Stimulated activated CD8-positive, alpha-beta memory T cell treated with anti-CD3 and anti-CD28 coated beads, Interleukin-2, amount 100 ng/mL, for 1 hour (primary cell): ENCODE results near the gene OFD1.
"Not testable (repeated sequence)": the region's sequence is repeated elsewhere in the genome, so short reads cannot be mapped to it uniquely, and the experiment has no call there.

Source experiments
- DNase-seq, 2 donors: peaks; one replicate each; pipeline ENCODE4 v3.0.0-alpha.2; 2020; ENCODE audit warnings: low read depth in 2 of 2

OFD1 gene

GRCh38 chrX:13703589-13703988, 31.0 kb upstream of the OFD1 start:
- DNase-seq = no peak

DNA sequence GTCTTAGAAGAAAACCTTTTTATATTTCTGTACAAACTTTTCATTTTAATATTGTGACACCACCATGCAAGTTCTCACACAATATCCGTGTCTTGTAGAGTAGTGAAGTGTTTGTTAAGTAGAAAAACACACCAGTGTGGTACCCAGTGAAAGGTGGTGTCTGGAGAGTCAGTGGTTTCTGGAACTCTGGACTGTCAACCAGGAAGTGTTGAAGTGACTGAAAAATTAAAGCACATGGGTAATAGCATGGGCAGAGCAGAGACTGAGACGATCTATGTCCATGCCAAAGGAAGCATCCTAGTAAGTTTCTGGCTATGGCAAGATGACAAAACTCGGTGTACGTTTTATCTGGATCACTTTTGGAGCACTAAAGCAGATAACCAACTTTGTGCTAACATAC, 23.4 kb upstream of the OFD1 start:
- no peak for DNase-seq

- DNase-seq = no peak
Measured at GRCh38 chrX:13716455-13716854, 18.1 kb upstream of the OFD1 start.

DNA sequence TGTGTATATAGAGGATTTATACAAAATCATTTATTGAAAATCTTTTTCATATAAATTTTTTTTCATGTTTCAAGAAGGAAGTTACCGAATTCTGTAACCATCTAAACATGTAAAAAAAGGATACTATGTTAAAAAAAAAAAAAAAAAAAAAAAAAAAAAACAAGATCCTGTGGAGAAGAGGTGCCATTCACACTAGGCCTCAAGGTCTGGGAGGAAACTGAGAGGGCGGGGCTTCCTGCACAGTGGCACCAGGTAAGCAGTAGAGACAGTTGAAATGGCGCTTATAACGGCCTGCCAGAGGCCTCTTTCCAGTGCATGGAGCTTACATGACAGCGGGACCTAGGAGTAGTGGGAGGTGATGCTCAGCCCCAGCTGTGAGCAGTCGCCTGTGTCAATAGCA, 17.6 kb upstream of the OFD1 start:
- no peak for DNase-seq

GRCh38 chrX:13717700-13718472, 16.7 kb upstream of the OFD1 start:
- DNase-seq = no peak

DNA sequence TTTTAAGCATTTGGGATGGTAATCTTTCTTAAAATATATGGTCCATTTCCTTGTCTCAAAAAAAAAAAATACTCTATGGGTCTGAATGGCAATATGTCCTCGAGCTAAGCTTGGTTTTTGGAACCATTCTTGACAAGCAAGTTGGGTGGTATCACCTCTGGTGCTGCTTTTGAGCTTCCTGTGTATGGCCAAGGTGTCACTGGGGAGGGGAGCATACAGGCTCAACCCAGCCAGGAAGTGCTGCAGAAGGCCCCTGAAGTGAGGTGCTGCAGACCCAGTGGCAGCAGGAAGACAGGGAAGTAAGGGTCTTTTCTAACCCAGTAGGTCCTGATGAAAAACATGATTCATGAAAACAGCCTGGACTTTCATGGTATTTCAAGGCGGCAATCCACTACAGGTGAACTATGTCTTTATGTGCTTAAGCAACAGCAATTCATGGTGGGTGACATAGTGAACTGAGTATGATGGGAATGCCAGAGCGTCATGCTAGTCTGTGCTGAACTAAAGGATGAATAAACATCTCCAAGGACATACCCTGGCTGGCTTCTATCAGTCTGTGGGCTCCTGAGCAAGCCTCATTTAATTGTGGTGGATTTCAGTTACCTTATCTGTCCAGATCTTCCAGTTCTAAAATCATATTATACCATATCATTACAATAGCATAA, 15.2 kb upstream of the OFD1 start:
- no peak for DNase-seq

- no peak for DNase-seq
Measured at GRCh38 chrX:13721371-13721770, 13.2 kb upstream of the OFD1 start.

- no peak for DNase-seq
Measured at GRCh38 chrX:13721819-13722519, 12.6 kb upstream of the OFD1 start.

DNA sequence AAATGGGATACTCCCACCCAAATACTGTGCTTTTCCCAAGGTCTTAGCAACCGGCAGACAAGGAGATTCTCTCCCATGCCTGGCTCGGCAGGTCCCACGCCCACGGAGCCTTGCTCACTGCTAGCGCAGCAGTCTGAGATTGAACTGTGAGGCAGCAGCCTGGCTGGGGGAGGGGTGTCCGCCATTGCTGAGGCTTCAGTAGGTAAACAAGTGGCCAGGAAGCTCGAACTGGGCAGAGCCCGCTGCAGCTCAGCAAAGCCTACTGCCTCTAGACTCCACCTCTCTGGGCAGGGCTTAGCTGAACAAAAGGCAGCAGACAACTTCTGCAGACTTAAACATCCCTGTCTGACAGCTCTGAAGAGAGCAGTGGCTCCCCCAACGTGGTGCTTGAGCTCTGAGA, 9.7 kb upstream of the OFD1 start:
- not testable (repeated sequence) for DNase-seq

DNA sequence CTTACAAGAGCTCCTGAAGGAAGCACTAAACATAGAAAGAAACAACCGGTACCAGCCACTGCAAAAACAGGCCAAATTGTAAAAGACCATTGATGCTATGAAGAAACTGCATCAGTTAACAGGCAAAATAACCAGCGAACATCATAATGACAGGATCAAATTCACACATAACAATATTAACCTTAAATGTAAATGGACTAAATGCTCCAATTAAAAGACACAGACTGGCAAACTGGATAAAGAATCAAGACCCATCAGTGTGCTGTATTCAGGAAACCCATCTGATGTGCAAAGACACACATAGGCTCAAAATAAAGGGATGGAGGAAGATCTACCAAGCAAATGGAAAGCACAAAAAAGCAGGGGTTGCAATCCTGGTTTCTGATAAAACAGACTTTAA, 8.0 kb upstream of the OFD1 start:
- not testable (repeated sequence) for DNase-seq

GRCh38 chrX:13730523-13730922, 4.0 kb upstream of the OFD1 start:
- not testable (repeated sequence) for DNase-seq

DNA sequence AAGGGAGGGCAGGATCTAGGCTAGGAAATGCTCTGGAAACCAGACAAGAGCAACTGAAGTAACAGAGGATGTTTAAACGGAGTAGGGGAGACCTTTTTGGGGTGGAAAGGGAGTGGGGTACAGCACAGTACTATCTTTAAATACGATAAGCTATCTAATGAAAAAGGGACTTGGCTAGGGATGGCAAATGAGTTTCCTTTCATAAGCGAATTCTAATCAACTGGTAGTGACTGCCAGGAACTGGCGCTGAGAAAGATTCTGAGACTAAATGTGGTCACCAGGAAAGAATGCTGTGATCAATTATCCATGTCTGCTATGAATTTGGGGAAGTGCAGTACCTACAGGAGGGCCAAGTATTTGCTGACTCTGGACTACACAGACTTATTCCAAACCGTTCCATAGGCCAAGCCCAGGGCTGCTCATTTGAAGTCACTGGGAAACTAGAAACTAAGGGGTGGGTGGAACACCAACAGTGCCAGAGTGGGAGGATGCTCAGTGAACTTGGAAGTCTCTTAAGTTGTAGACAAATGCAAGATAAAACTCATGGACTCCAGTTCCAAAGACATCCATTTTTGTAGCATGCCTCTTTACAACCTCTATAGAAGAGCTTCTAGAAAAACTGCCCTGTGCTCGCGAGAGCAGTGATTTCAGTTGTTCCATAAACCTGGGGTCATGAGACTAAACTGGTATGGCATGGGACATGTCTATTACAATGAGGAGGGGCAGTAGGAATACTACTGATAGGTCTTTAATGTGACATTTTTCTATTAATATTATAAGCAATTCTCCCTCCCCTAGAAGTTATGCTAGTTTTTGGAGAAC, 2.1 kb upstream of the OFD1 start:
- no peak for DNase-seq

- no peak for DNase-seq
Measured at GRCh38 chrX:13733506-13733905, 1.0 kb upstream of the OFD1 start.

GRCh38 chrX:13741695-13742094, 7.1 kb downstream of the OFD1 start:
- DNase-seq = no peak

GRCh38 chrX:13742397-13743176, 8.0 kb downstream of the OFD1 start:
- DNase-seq = no peak

- DNase-seq = no peak
Measured at GRCh38 chrX:13747836-13748235, 13.3 kb downstream of the OFD1 start.

DNA sequence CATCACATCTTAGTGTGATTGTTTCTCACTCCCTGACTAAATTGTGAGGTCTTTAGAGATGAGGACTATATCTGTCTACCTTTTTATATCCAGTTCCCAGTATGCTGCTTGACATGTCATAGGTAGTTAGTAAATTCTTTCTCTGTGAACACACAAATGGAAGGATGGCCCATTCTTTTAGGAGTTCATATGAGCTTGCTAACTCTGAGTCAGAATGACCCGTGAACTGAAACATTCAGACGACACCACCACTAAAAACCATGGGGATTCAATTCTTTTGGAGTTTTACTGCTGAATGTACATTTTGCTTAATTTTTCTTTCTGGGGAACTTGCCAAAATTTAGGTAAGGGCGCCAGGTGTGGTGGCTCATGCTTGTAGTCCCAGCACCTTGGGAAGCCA, 13.9 kb downstream of the OFD1 start:
- no peak for DNase-seq

DNA sequence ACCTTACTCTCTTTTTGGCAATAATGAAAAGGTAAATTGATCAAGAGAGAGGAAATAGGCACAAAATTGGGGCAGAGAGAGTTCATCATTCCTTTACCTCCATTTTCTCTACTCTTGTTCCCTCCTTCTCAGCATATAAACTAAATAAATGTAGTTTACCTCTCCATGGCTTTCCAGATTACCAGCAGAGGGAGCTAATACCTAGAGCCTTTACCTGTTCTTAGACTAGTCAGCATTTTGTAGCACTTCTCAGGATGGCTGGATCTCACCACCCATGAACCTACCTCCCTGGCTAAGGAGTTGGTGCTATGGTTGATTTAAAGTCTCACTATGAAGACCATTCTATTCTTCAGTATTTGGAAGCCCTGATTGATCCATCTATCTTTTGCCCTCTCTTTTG, 15.7 kb downstream of the OFD1 start:
- no peak for DNase-seq

DNA sequence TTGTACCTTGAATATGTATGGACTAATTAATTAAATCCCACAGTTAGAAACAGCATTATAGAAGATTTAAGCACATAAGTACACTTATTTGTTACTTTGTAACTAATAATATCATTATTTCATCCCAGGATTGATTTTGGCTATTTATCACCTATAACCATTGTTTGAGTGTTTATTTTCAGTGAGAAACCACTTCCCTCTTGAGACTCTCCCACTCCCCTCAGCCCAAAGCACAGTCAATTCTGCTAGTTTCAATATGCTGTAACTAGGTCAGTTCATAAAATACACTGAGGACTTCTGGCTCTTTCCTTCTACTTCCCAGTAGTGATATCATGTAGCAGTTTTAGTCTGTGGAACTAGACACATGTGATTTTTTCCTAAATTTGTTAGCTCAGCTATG, 16.3 kb downstream of the OFD1 start:
- DNase-seq = no peak

- no peak for DNase-seq
Measured at GRCh38 chrX:13752141-13752540, 17.6 kb downstream of the OFD1 start.

DNA sequence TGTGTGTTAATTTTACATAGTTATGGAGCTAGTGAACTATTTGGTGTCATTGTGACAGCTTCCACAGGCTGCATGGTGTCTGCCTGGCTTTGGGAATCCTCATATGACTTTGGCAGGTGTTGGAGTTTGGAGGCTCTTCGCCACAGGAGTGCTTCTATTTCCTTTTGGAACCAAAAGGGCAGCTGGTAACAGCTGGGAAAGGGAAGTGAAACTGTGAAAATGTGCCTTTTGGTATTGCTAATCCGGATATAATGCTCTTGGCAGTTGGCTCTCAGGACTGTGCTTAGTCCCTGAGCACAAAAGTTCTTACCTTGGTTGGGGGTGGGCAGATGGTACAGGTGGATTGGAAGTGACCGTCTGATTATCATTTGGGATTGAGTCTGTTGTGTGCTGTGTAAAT, 18.1 kb downstream of the OFD1 start:
- no peak for DNase-seq
